G401 (cell line): ENCODE results near the gene AKR1D1. TPM values are rescaled to one million over a fixed set of nuclear protein-coding genes. Genes with fewer than 3 reads are reported as not detected.

Experiments
- DNase-seq: peaks from one replicate; pipeline ENCODE4 v3.0.0-alpha.2; 2015; ENCODE audit warnings: low spot score
- in situ Hi-C: cut with HindIII; loops from 2 replicates; pipeline ENCODE4 v1.10.0; 2016; ENCODE audit warnings: low sequenced_read_pairs, mixed read lengths
- total RNA-seq: library from RNA; depleted of rRNA; stranded (reverse); fragments of >200 nt; shearing (Covaris generic); gene quantifications from 2 replicates; pipeline ENCODE4 v1.2.3, GENCODE V29; 2014; rRNA removed

AKR1D1 gene
- total RNA-seq, 1 experiment from 2014 or later, result not detected

DNA sequence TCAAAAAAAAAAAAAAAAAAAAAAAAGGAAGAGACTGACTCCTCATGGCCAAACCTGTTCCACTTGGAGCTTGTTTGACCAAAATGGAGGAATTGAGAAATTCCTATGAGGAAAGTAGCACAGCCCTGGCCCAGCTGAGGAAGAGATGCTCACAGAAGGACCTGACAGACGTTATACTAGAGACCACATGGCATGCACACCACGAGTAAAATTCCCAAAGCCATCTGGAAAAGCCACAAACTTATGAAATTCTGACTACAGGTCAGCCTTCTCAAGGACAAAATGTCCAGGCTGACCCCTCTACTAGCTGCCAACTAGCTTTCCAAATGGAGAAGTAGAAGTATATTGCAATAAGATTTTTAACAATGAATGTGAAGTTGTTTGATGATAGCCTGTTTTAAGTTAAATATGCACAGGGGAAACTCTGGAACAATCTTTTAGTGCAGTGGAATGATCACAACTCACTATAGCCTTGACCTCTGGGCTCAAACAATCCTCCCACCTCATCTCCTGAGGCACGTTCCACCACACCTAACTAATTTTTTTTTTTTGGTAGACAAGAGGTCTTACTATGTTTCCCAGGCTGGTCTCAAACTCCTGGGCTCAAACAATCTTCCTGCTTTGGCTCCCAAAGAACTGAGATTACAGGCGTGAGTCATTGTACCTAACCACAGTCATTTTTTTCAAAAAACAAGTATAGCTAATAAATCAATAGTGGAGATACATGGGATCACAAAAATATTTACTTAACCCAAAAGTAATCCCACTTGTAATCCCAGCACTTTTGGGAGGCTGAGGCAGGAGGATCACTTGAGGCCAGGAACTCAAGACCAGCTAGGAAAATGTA lies 75.7 kb downstream of the AKR1D1 start:
- in situ Hi-C loops, result no loop called here
- DNase-seq, result no peak

DNA sequence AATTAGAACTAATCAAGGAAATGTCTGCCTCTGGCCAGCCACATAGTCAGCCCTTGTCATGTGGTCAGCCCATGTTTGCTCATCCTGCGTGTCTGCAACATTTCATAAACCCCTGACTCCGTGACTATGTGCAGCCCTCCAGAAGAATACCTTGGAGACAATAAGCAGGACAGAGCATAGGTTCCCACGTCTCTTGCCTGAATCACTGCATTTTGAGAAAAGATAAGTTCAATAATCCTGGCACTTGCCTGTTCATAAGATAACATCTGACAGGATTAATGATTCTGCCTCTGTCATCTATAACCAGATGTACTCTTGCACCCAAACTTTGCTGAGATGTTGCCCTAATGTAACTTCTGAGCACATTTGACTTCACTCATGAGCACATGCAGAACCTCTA lies 78.4 kb downstream of the AKR1D1 start:
- DNase-seq, result no peak
- in situ Hi-C loops, result no loop called here

DNA sequence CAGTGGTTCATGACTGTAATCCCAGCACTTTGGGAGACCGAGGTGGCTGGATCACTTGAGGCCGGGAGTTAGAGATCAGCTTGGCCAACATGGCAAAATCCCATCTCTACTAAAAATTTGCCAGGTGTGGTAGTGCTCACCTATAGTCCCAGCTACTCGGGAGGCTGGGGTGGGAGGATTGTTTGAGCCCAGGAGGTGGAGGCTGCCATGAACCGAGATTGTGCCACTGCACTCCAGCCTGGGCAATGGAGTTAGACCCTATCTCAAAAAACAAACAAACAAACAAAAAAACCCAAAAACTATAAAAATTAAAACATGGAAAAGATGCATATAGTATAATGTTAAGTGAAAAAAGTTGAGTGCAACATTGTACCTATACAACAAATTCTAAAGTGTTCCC lies 81.4 kb downstream of the AKR1D1 start:
- in situ Hi-C loops, result no loop called here
- no peak for DNase-seq

- in situ Hi-C loops, result no loop called here
- no peak for DNase-seq
These were observed 82.7 kb downstream of the AKR1D1 start for GRCh38 chr7:138158739-138159528.

GRCh38 chr7:138161600-138162081 lies 85.4 kb downstream of the AKR1D1 start:
- in situ Hi-C loops, result no loop called here
- DNase-seq, result peak; percentile 85

DNA sequence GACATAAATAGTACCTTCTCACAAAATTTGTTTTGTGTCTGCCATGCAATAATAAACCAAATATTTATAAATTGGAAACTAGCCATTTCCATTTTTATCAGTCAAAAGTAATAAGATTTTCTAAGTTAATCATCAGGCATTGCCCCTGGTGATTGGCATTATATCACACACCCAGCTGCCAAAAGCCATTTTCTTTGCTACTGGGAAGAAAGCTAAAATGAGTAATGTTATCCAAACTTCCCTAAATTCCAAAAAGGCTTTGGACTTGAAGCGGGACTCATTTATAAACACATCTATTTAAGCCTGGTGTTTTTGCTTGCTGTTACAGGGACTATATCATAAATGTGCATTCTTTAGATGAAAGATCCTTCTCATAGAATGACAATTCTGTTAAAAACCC lies 86.0 kb downstream of the AKR1D1 start:
- DNase-seq, result no peak
- in situ Hi-C loops, result no loop called here

GRCh38 chr7:138163800-138164199 lies 87.5 kb downstream of the AKR1D1 start:
- in situ Hi-C loops, result no loop called here
- no peak for DNase-seq

- no peak for DNase-seq
- in situ Hi-C loops, result no loop called here
These were observed 88.5 kb downstream of the AKR1D1 start for GRCh38 chr7:138164804-138165203.

DNA sequence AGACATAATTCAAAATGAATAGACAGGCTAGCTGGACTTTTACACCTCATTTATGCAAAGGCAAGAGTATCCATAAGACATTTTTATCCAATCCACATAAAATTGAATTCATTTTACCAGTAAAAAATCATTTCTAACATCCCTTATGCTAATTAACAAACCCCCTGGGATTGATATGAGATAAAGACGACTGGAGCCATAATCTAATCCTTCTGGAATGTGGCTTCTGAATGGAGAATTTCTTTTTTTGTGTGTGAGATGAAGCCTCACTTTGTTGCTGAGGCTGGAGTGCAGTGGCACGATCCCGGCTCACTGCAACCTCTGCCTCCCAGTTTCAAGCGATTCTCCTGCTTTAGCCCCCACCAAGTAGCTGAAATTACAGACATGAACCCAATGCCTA lies 90.4 kb downstream of the AKR1D1 start:
- in situ Hi-C loops, result no loop called here
- no peak for DNase-seq

DNA sequence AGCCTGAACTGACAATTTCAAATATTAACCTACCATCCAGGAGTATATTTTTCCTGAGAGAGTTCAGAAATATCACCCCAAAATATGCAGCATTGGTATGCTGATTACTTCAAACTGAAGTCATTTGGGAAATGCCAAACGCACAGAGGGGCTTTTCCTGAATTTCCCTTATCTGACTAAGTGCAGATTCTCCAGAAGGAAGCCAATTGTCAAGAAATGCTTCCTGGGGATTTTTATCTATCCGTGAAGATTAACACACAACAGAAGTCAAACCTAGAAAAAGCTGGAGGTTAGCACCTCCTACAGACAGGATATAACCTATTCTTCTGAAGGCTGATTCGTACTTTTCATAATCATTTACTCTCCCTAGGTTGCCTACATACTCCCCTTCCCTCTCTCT lies 91.0 kb downstream of the AKR1D1 start:
- in situ Hi-C loops, result no loop called here
- DNase-seq, result no peak

DNA sequence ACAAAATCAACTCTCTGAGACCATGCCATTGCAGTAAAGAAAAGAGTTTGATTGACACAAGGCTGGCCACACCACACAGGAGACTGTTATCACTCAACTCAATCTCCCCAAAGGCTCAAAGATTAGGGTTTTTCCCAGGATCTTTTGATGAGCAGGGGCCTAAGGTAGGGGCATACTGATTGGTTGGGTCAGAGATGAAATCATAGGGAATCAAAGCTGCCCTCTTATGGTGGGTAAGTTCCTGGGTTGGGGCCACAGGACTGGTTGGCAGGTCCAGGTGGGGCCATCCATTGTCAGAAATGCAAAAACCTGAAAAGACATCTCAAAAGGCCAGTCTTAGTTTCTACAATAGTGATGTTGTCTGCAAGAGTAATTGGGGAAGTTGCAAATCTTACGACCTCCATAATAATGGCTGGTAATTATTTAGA lies 91.6 kb downstream of the AKR1D1 start:
- in situ Hi-C loops, result no loop called here

More for the DNA sequence above, 91.6 kb downstream of the AKR1D1 start:
- DNase-seq, result no peak

Other genes with a start within 250 kb of the AKR1D1 start
- gene DGKI, start 229.5 kb upstream of the AKR1D1 start, total RNA-seq, result 0.06 TPM in 1 of 2 replicates, not detected in the other
- gene CREB3L2, start 74.4 kb upstream of the AKR1D1 start, total RNA-seq, result 2.3 and 4.1 TPM in 2 replicates